ENCODE measurements around the gene MTA1.

- TF ChIP-seq, protein P1, sequence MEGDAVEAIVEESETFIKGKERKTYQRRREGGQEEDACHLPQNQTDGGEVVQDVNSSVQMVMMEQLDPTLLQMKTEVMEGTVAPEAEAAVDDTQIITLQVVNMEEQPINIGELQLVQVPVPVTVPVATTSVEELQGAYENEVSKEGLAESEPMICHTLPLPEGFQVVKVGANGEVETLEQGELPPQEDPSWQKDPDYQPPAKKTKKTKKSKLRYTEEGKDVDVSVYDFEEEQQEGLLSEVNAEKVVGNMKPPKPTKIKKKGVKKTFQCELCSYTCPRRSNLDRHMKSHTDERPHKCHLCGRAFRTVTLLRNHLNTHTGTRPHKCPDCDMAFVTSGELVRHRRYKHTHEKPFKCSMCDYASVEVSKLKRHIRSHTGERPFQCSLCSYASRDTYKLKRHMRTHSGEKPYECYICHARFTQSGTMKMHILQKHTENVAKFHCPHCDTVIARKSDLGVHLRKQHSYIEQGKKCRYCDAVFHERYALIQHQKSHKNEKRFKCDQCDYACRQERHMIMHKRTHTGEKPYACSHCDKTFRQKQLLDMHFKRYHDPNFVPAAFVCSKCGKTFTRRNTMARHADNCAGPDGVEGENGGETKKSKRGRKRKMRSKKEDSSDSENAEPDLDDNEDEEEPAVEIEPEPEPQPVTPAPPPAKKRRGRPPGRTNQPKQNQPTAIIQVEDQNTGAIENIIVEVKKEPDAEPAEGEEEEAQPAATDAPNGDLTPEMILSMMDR (conservative IDR thresholded peaks at IDR 0.05; ENCODE audit: low read length) = no peak
- TF ChIP-seq EZH2phosphoT487 (IDR thresholded peaks at IDR 0.05; ENCODE audit: borderline replicate concordance, low read depth, low read length) = no peak
Observed at GRCh38 chr14:105377555-105378182, 42.0 kb upstream of the MTA1 start.

Measured in OCI-LY7 (cell line).